ENCODE data around the gene UGT1A1.
A peak's percentile ranks its signal among the peaks of the same experiment; 100 is the strongest.

Gene UGT1A1

GRCh38 chr2:233816334-233816733 lies 56.3 kb downstream of the UGT1A1 start:
- Histone ChIP-seq H3K9me3 (no peaks in the 10 kb centered on the region), H3K36me3 (no peaks in the 10 kb centered on the region), H3K4me3 (ENCODE audit: low read depth, low read length) (no peak overlapping the region), H3K27me3 (no peaks in the 10 kb centered on the region), H3K4me1 (peaks cover 13% of the 10 kb centered on the region)
- TF ChIP-seq CTCF (IDR thresholded peaks at IDR 0.05; ENCODE audit: low read depth, low read length) = no peak
- DNase-seq = peak; percentile 92

GRCh38 chr2:233816771-233817170 lies 56.7 kb downstream of the UGT1A1 start:
- no peak overlapping the region for H3K4me3 ChIP-seq (ENCODE audit: low read depth, low read length)
- peaks cover 13% of the 10 kb centered on the region for H3K4me1 ChIP-seq
- no peaks in the 10 kb centered on the region for H3K36me3 ChIP-seq
- H3K27me3 ChIP-seq = no peaks in the 10 kb centered on the region
- H3K9me3 ChIP-seq = no peaks in the 10 kb centered on the region
- DNase-seq = peak; percentile 52
- TF ChIP-seq CTCF (IDR thresholded peaks at IDR 0.05; ENCODE audit: low read depth, low read length) = no peak

DNA sequence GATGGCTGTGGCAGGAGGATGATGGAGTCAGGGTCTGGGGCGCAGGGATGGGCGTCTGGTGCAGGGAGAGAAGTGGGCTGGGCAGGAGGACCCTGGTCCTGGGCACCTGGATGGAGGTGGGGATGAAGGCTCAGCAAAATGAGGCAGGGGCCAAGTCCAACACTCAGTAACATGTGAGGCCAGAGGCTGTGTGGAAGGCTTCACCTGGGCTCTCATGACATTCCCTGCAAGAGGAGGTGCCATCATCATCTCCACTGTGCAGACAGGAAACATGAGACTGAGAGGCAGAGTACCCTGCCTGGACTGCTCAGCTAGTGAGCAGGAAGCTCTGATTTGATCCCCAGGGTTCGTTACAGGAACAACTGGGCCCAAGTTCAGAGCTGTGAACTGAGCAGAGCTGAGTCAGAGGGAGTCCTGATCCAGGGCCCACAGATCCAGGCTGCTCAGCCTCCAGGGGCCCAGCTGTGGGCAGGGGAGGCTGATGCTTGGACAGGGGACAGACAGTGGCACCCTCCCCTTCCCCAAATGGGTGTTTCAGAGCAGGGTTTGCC lies 57.4 kb downstream of the UGT1A1 start:
- H3K4me3 ChIP-seq (ENCODE audit: low read depth, low read length) = no peak overlapping the region
- H3K36me3 ChIP-seq = no peaks in the 10 kb centered on the region
- no peaks in the 10 kb centered on the region for H3K9me3 ChIP-seq
- TF ChIP-seq CTCF (IDR thresholded peaks at IDR 0.05; ENCODE audit: low read depth, low read length) = no peak
- peak; percentile 6 for DNase-seq
- H3K4me1 ChIP-seq = peaks cover 13% of the 10 kb centered on the region
- H3K27me3 ChIP-seq = no peaks in the 10 kb centered on the region

DNA sequence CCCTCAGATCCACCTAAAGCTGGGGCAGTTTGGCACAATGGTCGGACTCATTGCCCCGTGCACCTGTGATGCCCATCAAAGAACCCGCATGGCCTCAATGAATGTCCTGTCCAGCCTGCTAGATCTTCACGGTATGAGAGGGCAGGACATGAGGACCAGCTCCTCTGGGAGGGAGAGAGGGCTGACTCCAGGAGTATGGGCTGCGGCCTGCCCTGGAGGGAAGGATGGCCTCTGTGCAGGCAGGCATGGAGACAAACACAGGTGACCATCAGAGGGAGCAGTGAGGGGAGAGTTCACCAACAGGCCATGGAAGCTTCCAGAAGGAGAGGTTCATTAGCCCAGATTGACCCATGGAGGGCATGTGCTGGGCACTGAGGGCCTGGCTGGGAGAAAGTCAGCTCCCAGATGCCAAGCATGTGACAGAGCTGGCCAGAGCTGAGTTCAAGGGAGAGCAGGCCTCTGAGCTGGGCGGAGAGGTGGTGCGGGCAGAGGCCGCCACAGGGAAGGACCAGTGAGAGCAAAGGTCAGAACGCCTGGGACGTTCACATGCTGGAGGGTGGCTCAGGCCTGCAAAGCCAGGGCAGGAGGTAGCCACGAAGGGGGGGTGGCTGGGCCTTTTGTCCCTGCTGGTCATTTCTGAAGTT lies 58.0 kb downstream of the UGT1A1 start:
- DNase-seq = no peak
- Histone ChIP-seq H3K4me1 (peaks cover 13% of the 10 kb centered on the region), H3K4me3 (ENCODE audit: low read depth, low read length) (no peak overlapping the region), H3K36me3 (no peaks in the 10 kb centered on the region), H3K9me3 (no peaks in the 10 kb centered on the region), H3K27me3 (no peaks in the 10 kb centered on the region)
- TF ChIP-seq CTCF (IDR thresholded peaks at IDR 0.05; ENCODE audit: low read depth, low read length) = no peak

DNA sequence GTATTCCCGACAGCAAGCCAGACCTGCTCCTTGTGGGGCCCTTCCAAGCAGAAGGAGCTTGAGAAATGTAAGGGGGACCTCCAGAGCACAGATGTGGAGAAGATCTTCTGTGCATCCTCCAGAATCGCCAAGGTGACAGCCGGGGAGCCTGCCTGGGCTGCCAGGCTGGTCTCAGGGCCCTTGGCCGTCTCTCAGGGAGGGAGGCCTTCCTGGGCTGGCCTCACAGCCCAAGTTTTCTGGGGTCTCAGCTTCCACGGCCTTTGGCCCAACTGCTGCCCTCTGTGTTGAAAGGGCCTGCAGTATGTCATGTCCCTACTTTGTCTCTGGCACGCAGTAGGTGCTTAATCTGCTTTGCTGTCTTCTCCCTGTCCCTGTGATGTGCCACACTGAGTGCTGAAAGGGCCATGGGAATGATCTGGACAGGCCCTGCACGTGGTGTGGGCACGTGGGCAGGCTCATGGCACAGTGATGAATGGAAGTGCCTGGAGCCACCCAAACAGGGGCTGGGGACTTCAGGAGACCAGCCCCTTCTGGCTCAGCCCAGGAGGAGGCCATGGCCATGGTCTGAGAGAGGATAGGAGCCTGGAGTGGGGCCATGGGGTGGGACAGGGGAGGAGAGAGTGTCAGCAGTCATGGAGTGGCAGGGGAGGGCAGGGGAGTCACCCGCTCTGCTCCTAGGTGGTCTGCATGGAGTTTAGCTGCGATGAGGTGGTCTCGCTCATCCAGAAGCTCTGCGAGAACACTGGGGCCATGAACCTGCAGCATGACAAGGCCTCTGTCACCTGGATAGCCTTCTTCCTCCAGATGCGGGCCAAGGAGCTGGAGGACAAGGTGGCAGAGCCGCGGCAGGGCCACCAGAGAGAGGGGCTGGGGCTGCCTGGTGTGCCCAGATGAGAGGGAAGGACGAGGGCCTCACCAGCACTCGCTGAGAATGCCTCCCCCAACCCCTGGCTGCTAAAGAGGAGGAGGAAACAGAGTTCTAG lies 58.9 kb downstream of the UGT1A1 start:
- TF ChIP-seq CTCF (IDR thresholded peaks at IDR 0.05; ENCODE audit: low read depth, low read length) = no peak
- DNase-seq = no peak
- no peaks in the 10 kb centered on the region for H3K27me3 ChIP-seq
- no peak overlapping the region for H3K4me3 ChIP-seq (ENCODE audit: low read depth, low read length)
- peaks cover 13% of the 10 kb centered on the region for H3K4me1 ChIP-seq
- no peaks in the 10 kb centered on the region for H3K36me3 ChIP-seq
- no peaks in the 10 kb centered on the region for H3K9me3 ChIP-seq

Data from BE2C (cell line).